ENCODE measurements around the gene FAM20B. TPM values are rescaled to one million over a fixed set of nuclear protein-coding genes. Genes with fewer than 3 reads are reported as not detected.

FAM20B gene
- total RNA-seq, 2 experiments from 2014 or later, result 12.1 to 12.9 TPM

- Mint-ChIP-seq H3K9me3 (no peaks in the 10 kb centered on the region), H3K27ac (peak overlapping the region; percentile 37), H3K4me3 (no peak overlapping the region), H3K36me3 (ENCODE audit: low read depth) (peaks cover 59% of the 10 kb centered on the region), H3K27me3 (no peaks in the 10 kb centered on the region), H3K4me1 (ENCODE audit: low read depth) (no peaks in the 10 kb centered on the region)
- Histone ChIP-seq H3K4me1 (ENCODE audit: insufficient read depth, low read length) (no peaks in the 10 kb centered on the region), H3K36me3 (ENCODE audit: insufficient read depth, low read length) (peaks cover 48% of the 10 kb centered on the region), H3K4me3 (ENCODE audit: low read length) (no peak overlapping the region), H3K27ac (ENCODE audit: low read depth in 1 of 2, low read length in 2 of 2) (no peak overlapping the region), H3K9me3 (ENCODE audit: control insufficient read depth in 1 of 2, insufficient read depth in 1 of 2, low read length in 2 of 2) (no peaks in the 10 kb centered on the region), H3K27me3 (ENCODE audit: control insufficient read depth in 1 of 2, insufficient read depth in 2 of 2, low read length in 2 of 2) (no peaks in the 10 kb centered on the region)
- ATAC-seq (ENCODE audit: poor library complexity) (no peak), DNase-seq (no peak)
- intact Hi-C loops (cut with DNase I, micrococcal nuclease), result no loop called here
- ChIA-PET CTCF (no interaction called here), POLR2A (no interaction called here)
- no peak for TF ChIP-seq CTCF (IDR thresholded peaks at IDR 0.05)
These were observed 64.3 kb downstream of the FAM20B start for GRCh38 chr1:179089827-179090482.

- ChIA-PET POLR2A (no interaction called here), CTCF (no interaction called here)
- Histone ChIP-seq H3K4me1 (ENCODE audit: insufficient read depth, low read length) (no peaks in the 10 kb centered on the region), H3K27ac (ENCODE audit: low read depth in 1 of 2, low read length in 2 of 2) (no peak overlapping the region), H3K27me3 (ENCODE audit: control insufficient read depth in 1 of 2, insufficient read depth in 2 of 2, low read length in 2 of 2) (no peaks in the 10 kb centered on the region), H3K36me3 (ENCODE audit: insufficient read depth, low read length) (peaks cover 53% of the 10 kb centered on the region), H3K9me3 (ENCODE audit: control insufficient read depth in 1 of 2, insufficient read depth in 1 of 2, low read length in 2 of 2) (no peaks in the 10 kb centered on the region), H3K4me3 (ENCODE audit: low read length) (no peak overlapping the region)
- TF ChIP-seq CTCF (IDR thresholded peaks at IDR 0.05), result no peak
- intact Hi-C loops (cut with DNase I, micrococcal nuclease), result no loop called here
- peak overlapping the region; percentile 37 for H3K27ac Mint-ChIP-seq
- peaks cover 65% of the 10 kb centered on the region for H3K36me3 Mint-ChIP-seq (ENCODE audit: low read depth)
- DNase-seq, result no peak
- H3K9me3 Mint-ChIP-seq, result no peaks in the 10 kb centered on the region
- no peaks in the 10 kb centered on the region for H3K27me3 Mint-ChIP-seq
- H3K4me1 Mint-ChIP-seq (ENCODE audit: low read depth), result no peaks in the 10 kb centered on the region
- no peak for ATAC-seq (ENCODE audit: poor library complexity)
- H3K4me3 Mint-ChIP-seq, result no peak overlapping the region
These were observed 64.8 kb downstream of the FAM20B start for GRCh38 chr1:179090522-179090921.

- Mint-ChIP-seq H3K9me3 (no peaks in the 10 kb centered on the region), H3K4me3 (no peak overlapping the region), H3K27ac (peak overlapping the region; percentile 37), H3K27me3 (no peaks in the 10 kb centered on the region), H3K36me3 (ENCODE audit: low read depth) (peaks cover 69% of the 10 kb centered on the region), H3K4me1 (ENCODE audit: low read depth) (no peaks in the 10 kb centered on the region)
- no peak for ATAC-seq (ENCODE audit: poor library complexity)
- ChIA-PET POLR2A (interaction anchor here (1.3 kb wide), 1 partner anchor 8 kb away, joined by 3 read pairs; no protein-coding TSS in a partner anchor), CTCF (no interaction called here)
- no peak for TF ChIP-seq CTCF (IDR thresholded peaks at IDR 0.05)
- H3K27me3 ChIP-seq (ENCODE audit: control insufficient read depth in 1 of 2, insufficient read depth in 2 of 2, low read length in 2 of 2), result no peaks in the 10 kb centered on the region
- no peak overlapping the region for H3K4me3 ChIP-seq (ENCODE audit: low read length)
- peaks cover 53% of the 10 kb centered on the region for H3K36me3 ChIP-seq (ENCODE audit: insufficient read depth, low read length)
- no peaks in the 10 kb centered on the region for H3K9me3 ChIP-seq (ENCODE audit: control insufficient read depth in 1 of 2, insufficient read depth in 1 of 2, low read length in 2 of 2)
- H3K4me1 ChIP-seq (ENCODE audit: insufficient read depth, low read length), result no peaks in the 10 kb centered on the region
- H3K27ac ChIP-seq (ENCODE audit: low read depth in 1 of 2, low read length in 2 of 2), result no peak overlapping the region
- intact Hi-C loops (cut with DNase I, micrococcal nuclease), result no loop called here
- DNase-seq, result no peak
These were observed 65.2 kb downstream of the FAM20B start for GRCh38 chr1:179090923-179091322.

Measured in CD4-positive, alpha-beta T cell (primary cell).